Stimulated activated CD8-positive, alpha-beta memory T cell treated with anti-CD3 and anti-CD28 coated beads, Interleukin-12 subunit alpha, Interleukin-12 subunit beta, amount 100 ng/mL, for 1 hour (primary cell): ENCODE data around the gene FOS.
"Not testable (repeated sequence)": the region's sequence is repeated elsewhere in the genome, so short reads cannot be mapped to it uniquely, and the experiment has no call there.

Experiments
- DNase-seq: peaks from one replicate; pipeline ENCODE4 v3.0.0-alpha.2; 2020; ENCODE audit warnings: low read depth

The FOS gene

GRCh38 chr14:75278422-75279152, at the start of gene FOS:
TSS of gene FOS (plus strand) at chr14:75278828. CDS start at chr14:75278983, 155 bp downstream.
- peak; percentile 89 for DNase-seq

GRCh38 chr14:75229661-75230139, 48.9 kb upstream of the FOS start:
- DNase-seq: no peak

- DNase-seq: peak; percentile 22
Observed at GRCh38 chr14:75230140-75230792, 48.4 kb upstream of the FOS start.

GRCh38 chr14:75231320-75231719, 47.3 kb upstream of the FOS start:
- no peak for DNase-seq

- no peak for DNase-seq
Observed at GRCh38 chr14:75232191-75232590, 46.4 kb upstream of the FOS start.

GRCh38 chr14:75232597-75232996, 46.0 kb upstream of the FOS start:
- peak; percentile 35 for DNase-seq

GRCh38 chr14:75234173-75235115, 44.2 kb upstream of the FOS start:
- no peak for DNase-seq

- DNase-seq: not testable (repeated sequence)
Observed at GRCh38 chr14:75235198-75235597, 43.4 kb upstream of the FOS start.

- no peak for DNase-seq
Observed at GRCh38 chr14:75236467-75236866, 42.2 kb upstream of the FOS start.

- DNase-seq: no peak
Observed at GRCh38 chr14:75236901-75237419, 41.7 kb upstream of the FOS start.

- DNase-seq: no peak
Observed at GRCh38 chr14:75238756-75239455, 39.7 kb upstream of the FOS start.

GRCh38 chr14:75240781-75241180, 37.8 kb upstream of the FOS start:
- DNase-seq: no peak

- no peak for DNase-seq
Observed at GRCh38 chr14:75242546-75243273, 35.9 kb upstream of the FOS start.

- no peak for DNase-seq
Observed at GRCh38 chr14:75244121-75244520, 34.5 kb upstream of the FOS start.

- DNase-seq: no peak
Observed at GRCh38 chr14:75246546-75247285, 31.9 kb upstream of the FOS start.

GRCh38 chr14:75247286-75247922, 31.2 kb upstream of the FOS start:
- peak; percentile 56 for DNase-seq

GRCh38 chr14:75247939-75248338, 30.7 kb upstream of the FOS start:
- DNase-seq: no peak

GRCh38 chr14:75249251-75249957, 29.2 kb upstream of the FOS start:
- peak; percentile 73 for DNase-seq

- no peak for DNase-seq
Observed at GRCh38 chr14:75249958-75250336, 28.7 kb upstream of the FOS start.
